ENCODE data around the gene ADGRA3.

Gene ADGRA3

GRCh38 chr4:22510750-22511149, 5.1 kb downstream of the ADGRA3 start:
- no peak for DNase-seq

GRCh38 chr4:22508376-22508775, 7.5 kb downstream of the ADGRA3 start:
- no peak for DNase-seq

GRCh38 chr4:22504922-22505321, 10.9 kb downstream of the ADGRA3 start:
- DNase-seq = peak; percentile 48

GRCh38 chr4:22504447-22504846, 11.4 kb downstream of the ADGRA3 start:
- no peak for DNase-seq

GRCh38 chr4:22502895-22503814, 12.7 kb downstream of the ADGRA3 start:
- no peak for DNase-seq

- DNase-seq = no peak
These were observed 14.2 kb downstream of the ADGRA3 start for GRCh38 chr4:22501715-22502095.

- no peak for DNase-seq
These were observed 14.8 kb downstream of the ADGRA3 start for GRCh38 chr4:22500831-22501714.

- DNase-seq = no peak
These were observed 15.7 kb downstream of the ADGRA3 start for GRCh38 chr4:22500128-22500611.

- no peak for DNase-seq
These were observed 17.0 kb downstream of the ADGRA3 start for GRCh38 chr4:22498866-22499265.

- no peak for DNase-seq
These were observed 19.6 kb downstream of the ADGRA3 start for GRCh38 chr4:22496165-22496813.

- no peak for DNase-seq
These were observed 22.3 kb downstream of the ADGRA3 start for GRCh38 chr4:22493523-22493922.

- no peak for DNase-seq
These were observed 22.9 kb downstream of the ADGRA3 start for GRCh38 chr4:22492987-22493386.

- no peak for DNase-seq
These were observed 23.9 kb downstream of the ADGRA3 start for GRCh38 chr4:22491939-22492338.

GRCh38 chr4:22490718-22491315, 25.0 kb downstream of the ADGRA3 start:
- DNase-seq = no peak

- DNase-seq = no peak
These were observed 27.8 kb downstream of the ADGRA3 start for GRCh38 chr4:22488106-22488505.

- peak; percentile 58 for DNase-seq
These were observed 28.5 kb downstream of the ADGRA3 start for GRCh38 chr4:22487328-22487727.

- DNase-seq = no peak
These were observed 29.6 kb downstream of the ADGRA3 start for GRCh38 chr4:22486276-22486675.

- no peak for DNase-seq
These were observed 30.1 kb downstream of the ADGRA3 start for GRCh38 chr4:22485737-22486136.

- DNase-seq = no peak
These were observed 32.3 kb downstream of the ADGRA3 start for GRCh38 chr4:22483551-22483981.

- no peak for DNase-seq
These were observed 33.4 kb downstream of the ADGRA3 start for GRCh38 chr4:22482250-22483127.

GRCh38 chr4:22480675-22481327, 35.1 kb downstream of the ADGRA3 start:
- DNase-seq = no peak
